ENCODE data around the gene PCOLCE2.

- TF ChIP-seq CTCF (IDR thresholded peaks at IDR 0.05) (no peak), POLR2A (IDR thresholded peaks at IDR 0.05) (no peak)
Observed at GRCh38 chr3:142794508-142794907, 94.4 kb downstream of the PCOLCE2 start.

All from thyroid gland (tissue), 4 donors.